Omental fat pad (tissue), 4 donors: Measurements from ENCODE around the gene SNRPA. TPM values are rescaled to one million over a fixed set of nuclear protein-coding genes. Genes with fewer than 3 reads are reported as not detected.
A peak's percentile ranks its signal among the peaks of the same experiment; 100 is the strongest.

Source experiments
- ATAC-seq: fragments of 150-250 bp; one replicate; pipeline ENCODE4 v1.9.1; 2016; ENCODE audit warnings: mild to moderate bottlenecking, moderate library complexity; ENCODE audit not compliant: low FRiP score
- DNase-seq: peaks from one replicate; pipeline ENCODE4 v3.0.0-alpha.2; 2019; ENCODE audit warnings: low spot score
- total RNA-seq, 4 donors: library from RNA; depleted of rRNA; stranded (reverse); fragments of >200 nt; gene quantifications; one replicate each; pipeline ENCODE4 v1.1.0, GENCODE V29; 2016
- TF ChIP-seq, protein P1 (sequence below), 3 donors: fragments of 450-650 bp; IDR thresholded peaks; one replicate each; pipeline ENCODE4 v1.5.1; 2016 to 2017; ENCODE audit warnings: antibody characterized with exemption in 3 of 3, mild to moderate bottlenecking in 3 of 3, moderate library complexity in 2 of 3

SNRPA gene
- total RNA-seq, 4 donors from 2014 or later = 34.8 to 46.8 (median 41.0) TPM

DNA sequence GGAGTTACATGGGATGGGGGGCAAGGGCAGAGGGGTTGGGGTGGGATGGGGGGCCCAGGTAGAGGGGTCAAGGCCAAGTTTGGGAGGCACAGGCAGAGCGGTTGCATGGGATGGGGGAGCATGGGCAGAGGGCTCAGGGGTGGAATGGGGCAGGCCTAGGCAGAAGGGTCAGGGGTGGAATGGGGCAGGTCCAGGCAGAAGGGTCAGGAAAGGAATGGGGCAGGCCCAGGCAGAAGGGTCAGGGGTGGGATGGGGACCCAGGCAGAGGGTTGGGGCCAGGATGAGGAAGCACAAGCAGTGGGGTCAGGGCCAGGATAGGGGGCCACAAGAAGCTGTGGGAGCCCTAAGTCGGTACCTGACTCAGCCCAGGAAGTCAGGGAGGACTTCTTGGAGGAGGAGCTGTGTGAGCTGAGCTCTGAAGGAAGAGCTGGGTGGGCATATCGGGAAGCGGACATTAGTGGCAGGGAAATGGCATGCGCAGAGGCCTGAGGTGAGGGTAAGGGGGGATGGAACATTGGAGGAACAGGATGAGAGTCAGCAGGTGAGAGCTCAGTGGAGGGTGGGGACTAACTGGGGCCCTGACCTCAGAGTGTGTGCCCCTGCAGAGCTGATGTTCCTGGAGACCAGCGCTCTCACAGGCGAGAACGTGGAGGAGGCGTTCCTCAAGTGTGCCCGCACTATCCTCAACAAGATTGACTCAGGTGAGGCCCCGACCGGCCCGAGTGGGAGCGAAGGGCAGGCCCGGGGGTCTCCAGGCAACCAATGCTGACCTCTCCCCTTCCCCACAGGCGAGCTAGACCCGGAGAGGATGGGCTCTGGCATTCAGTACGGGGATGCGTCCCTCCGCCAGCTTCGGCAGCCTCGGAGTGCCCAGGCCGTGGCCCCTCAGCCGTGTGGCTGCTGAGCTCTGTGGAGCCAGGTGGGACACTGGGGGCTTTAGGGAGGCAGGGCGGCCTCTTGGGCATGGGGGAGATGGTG is 35.3 kb downstream of the SNRPA start:
- no peak for ATAC-seq
- TF ChIP-seq, protein P1, sequence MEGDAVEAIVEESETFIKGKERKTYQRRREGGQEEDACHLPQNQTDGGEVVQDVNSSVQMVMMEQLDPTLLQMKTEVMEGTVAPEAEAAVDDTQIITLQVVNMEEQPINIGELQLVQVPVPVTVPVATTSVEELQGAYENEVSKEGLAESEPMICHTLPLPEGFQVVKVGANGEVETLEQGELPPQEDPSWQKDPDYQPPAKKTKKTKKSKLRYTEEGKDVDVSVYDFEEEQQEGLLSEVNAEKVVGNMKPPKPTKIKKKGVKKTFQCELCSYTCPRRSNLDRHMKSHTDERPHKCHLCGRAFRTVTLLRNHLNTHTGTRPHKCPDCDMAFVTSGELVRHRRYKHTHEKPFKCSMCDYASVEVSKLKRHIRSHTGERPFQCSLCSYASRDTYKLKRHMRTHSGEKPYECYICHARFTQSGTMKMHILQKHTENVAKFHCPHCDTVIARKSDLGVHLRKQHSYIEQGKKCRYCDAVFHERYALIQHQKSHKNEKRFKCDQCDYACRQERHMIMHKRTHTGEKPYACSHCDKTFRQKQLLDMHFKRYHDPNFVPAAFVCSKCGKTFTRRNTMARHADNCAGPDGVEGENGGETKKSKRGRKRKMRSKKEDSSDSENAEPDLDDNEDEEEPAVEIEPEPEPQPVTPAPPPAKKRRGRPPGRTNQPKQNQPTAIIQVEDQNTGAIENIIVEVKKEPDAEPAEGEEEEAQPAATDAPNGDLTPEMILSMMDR (IDR thresholded peaks at IDR 0.05) = no peak
- no peak for DNase-seq

DNA sequence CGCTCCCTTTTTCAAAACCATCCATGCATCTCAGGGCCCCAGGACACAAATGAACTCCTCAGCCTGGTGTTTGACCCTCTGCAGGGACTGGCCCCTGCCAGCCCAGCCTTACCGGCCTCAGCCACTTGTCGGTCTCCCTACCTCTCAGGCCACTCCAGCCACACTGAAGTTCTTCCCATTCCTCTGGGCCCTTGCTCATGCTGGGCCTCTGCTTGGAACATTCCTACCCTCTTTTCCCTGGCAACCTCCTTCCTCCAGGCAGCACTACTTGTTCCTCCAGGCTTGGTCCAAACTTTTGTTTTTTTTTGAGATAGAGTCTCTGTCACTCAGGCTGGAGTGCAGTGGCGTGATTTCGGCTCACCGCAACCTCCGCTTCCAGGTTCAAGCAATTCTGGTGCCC is 40.3 kb downstream of the SNRPA start:
- ATAC-seq (no peak), DNase-seq (no peak)
- TF ChIP-seq, protein P1 (IDR thresholded peaks at IDR 0.05) = no peak

DNA sequence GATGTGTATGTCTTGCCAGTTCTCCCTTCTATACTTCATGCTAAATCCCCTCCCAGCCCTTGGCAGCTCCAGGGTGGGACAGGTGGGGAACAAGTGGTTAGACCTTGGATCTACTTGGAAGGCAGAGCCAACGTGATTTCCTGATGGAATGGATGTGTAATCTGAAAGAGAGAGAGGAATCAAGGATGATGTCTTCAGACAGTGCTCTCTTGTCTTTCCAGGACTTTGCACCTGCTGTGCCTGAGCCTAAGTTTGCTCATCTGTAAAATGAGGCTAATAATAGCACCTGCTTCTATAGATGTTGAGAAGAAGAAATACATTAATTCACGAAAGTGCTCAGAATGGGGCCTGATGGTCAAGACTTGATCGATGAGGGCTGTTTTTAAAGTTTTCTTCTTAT is 41.0 kb downstream of the SNRPA start:
- TF ChIP-seq, protein P1 (IDR thresholded peaks at IDR 0.05) = no peak
- ATAC-seq (no peak), DNase-seq (no peak)

DNA sequence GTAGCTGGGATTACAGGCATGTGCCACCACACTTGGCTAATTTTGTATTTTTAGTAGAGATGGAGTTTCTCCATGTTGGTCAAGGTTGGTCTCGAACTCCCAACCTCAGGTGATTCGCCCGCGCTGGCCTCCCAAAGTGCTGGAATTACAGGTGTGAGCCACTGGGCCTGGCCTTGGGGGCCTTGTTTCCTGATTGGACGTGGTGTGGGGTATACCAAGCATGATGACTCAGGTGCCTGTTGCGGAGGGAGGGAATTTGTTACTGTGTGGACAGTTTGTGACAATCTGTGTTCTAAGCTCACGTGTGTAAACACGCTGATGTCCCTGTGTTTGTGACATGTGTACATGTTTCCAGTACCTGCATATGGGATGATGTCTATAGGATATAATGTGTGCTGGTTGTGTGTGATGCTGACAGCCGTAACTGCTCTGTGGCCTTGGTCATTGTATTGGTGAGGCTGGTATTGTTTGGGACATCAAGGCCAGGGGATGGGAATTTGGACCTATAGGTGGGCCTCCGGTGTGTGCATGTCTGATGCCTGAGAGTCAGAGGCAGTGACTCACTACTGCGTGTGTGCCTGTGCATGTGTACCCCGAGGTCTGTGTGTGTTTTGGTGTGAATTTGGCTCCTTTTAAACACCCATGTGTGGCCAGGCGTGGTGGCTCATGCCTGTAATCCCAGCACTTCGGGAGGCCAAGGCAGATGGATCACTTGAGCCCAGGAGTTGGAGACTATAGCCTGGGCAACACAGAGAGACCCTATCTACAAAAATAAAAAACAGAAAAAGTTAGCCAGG is 46.4 kb downstream of the SNRPA start:
- TF ChIP-seq, protein P1 (IDR thresholded peaks at IDR 0.05) = no peak
- DNase-seq (no peak), ATAC-seq (no peak)

DNA sequence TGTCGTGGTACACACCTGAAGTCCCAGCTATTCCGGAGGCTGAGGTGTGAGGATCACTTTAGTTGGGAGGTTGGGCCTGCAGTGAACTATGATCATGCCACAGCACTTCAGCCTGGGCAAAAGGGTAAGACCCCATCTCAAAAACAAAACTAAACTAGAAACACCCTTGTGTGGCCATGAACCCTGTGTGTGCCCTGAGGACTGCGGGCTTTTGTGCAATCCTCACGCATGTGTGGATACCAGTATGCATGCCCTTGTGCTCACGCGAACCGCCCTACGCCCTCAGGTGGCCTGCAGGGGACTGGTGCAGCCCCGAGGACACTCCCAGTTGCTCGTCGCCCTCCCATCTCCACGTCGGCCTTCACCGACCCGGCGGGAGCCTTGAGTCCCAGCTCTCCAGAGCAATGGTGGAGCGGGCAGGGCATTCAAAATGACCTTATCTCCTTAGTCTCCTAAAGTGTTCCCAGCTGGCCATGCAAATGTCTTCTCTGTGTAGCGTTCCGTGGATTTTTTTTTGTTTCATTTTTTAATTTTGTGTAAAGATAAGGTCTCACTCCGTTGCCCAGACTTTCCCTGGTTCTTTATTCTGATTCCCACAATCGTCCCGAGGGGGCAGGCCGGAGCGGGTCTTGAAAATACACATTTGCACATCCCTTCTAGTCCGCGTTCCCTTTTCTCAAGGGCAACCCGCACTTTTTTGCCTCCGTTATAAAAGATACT is 47.1 kb downstream of the SNRPA start:
- TF ChIP-seq, protein P1 (IDR thresholded peaks at IDR 0.05) = no peak
- DNase-seq = no peak
- peak; percentile 32 for ATAC-seq

DNA sequence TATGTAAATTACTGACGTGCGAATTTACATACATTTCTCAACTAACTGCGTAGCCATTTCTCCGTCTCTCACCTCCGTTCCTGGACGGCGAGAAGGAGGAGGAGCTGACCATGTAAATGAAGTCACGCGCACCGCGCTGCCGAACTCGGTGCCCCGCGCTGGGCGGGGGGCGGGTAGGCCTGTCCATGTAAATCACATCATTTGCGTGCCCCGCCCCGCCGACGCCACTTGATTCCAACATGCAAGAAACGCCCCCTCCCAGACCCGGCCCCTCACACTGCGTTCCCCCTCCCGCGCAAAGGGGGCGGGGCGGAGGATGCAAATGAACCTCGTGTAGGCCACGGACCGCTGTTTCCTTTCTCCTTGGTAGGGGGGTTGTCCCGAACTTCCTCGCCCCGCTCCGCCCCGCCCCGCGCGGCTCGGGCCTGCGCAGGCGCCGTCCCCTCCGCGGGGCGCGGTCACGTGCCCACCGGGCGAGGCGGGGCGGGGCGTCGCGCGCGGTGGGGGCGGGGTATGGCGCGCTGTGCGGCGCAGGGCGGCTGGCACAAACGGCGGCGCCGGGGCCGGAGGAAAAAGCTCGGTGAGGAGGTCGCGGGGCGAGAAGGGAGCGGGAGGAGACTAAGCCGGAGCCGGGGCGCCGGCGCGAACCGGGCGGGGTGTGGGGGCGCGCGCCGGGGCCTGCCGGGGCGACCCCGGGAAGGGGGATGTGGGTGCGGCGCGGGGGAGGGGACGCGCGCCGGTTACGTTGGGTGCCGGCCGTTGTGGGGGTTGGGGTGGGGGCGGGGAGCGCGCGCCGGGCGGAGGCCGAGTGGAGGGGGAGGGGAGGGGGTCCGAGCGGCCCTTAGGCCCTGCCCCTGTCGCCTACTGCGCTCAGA is 47.9 kb downstream of the SNRPA start, which contains the start of gene EGLN2:
EGLN2 (plus strand) TSS at position 509 of the 875 bp plus-strand sequence. CDS start 1,382 bp downstream, outside the sequence.
- TF ChIP-seq, protein P1 (IDR thresholded peaks at IDR 0.05) = no peak
- ATAC-seq (peak; percentile 91), DNase-seq (peak; percentile 100)
